Muscle of back (tissue), 11 donors: ENCODE results near the gene FAM174B. TPM values are rescaled to one million over a fixed set of nuclear protein-coding genes. Genes with fewer than 3 reads are reported as not detected.

Experiments
- DNase-seq, 3 donors: peaks; one replicate each; pipeline versions ENCODE4 v3.0.0 to v3.0.0-alpha.2; 2013
- polyA plus RNA-seq, 10 donors: library from polyadenylated mRNA; unstranded; fragments of 120-200 nt; gene quantifications; one replicate each; pipeline ENCODE4 v1.2.1, GENCODE V29; 2013; ENCODE audit not compliant: insufficient read length in 10 of 10

The FAM174B gene
- polyA plus RNA-seq, 10 donors: 13.6 to 23.0 (median 17.0) TPM

DNA sequence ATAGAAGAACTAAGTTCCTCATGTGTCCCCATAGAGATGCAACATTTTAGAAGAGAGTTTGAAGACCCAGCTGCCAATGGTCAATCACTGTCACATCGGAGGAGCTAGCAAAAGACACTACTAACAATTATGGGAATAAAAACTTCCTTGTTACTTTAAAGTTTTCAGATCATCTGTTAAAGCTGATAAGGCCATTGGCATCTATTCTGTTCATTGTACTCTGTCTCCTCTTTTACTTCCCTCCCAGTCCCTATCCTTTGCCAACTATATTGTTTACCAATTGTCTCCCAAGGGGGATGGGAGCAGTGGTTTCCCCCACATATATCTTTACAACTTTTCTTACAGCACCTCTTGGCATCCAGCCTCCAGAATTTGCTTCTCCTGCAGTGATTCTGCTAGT is 81.0 kb downstream of the FAM174B start:
- no peak for DNase-seq

DNA sequence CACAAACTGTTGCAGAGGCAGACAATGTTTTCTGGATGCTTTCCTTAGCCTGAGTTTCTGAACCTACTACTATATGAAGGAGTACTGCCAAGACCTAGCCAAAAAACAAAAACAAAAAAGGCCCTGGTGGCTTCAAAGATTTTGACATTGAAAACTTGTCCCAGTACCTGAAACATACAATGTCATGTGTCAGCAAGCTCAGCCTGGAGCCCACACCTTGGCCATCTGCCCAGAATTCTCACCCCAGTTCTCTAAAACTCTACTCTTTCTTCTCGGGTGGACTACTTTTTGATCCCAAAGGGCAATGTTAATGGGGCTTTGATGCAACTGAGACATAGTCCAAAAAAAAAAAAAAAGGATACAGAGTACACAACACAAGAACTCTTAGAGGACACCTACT is 81.4 kb downstream of the FAM174B start:
- DNase-seq: no peak

DNA sequence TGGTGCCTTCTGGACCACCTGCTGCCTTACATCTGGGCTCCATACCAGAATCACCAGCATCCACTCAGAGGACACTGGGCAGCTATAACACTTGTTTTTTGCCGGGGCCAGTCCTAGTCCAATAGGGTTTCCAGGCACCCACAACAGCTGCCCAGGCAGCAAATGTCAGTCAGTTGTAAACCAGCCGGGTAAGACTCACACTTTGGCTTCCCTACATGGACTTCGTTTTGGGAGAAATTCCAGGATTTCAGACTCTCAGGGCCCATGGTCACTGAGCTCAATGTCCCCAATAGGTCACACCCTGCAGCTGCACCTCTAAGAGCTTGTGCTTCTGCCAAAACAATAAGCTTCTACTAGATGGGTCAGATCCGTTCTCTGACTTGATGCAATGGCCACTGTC is 83.8 kb downstream of the FAM174B start:
- peak in 1 of 3 donors; percentile 37 for DNase-seq

DNA sequence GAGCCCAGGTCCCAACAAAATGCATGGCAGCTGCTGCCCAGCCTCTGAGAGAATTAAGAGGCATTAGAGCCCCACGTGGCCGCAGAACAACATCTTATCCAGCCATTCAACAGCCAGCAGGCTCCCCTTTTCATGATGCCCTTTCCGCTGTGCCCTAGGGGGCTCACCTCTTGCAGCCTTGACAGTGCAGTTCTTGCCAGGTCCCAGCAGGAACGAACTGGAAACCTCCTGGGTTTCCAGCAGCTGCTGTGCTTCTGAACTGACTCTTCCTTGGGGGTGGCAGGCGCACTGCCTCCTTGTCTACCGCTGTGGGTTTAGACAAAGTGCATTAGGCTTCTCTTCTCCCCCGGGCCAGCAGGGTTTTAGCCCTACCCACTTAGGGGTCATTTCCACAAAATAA is 85.2 kb downstream of the FAM174B start:
- DNase-seq: no peak

DNA sequence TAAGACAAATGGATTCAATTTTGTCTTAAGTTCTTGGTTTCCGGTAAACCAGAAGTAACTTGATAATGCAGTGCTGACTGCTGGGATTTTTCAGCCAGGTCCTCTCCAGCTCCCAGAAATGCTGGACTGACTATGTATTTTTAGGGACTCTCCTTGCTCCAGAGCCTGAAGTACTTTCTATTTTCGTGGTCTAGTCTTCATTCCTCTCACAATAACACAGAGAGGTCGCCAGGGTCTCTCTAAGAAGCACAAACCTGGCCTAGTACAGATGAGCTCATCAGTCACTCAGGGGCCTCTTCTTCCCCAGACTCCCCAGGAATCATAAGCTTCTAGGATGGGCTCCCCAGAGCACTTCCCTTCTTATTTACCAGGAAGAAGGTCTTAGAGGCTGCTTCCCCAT is 85.8 kb downstream of the FAM174B start:
- no peak for DNase-seq

Other genes with a start within 250 kb of the FAM174B start
- 10 to 100 TPM; 46.2 to 78.9 (median 61.4) TPM for gene CHD2, start 244.5 kb upstream of the FAM174B start, polyA plus RNA-seq